B cell (primary cell): ENCODE data around the gene TMEM250.

Experiments
- EZH2 ChIP-seq: IDR thresholded peaks from 2 replicates; pipeline ENCODE4 v1.6.1; 2012; ENCODE audit warnings: borderline replicate concordance, low read depth, mild to moderate bottlenecking, moderate library complexity, low read length; ENCODE audit not compliant: insufficient read depth, poor library complexity, severe bottlenecking
- TF ChIP-seq, protein P1 (sequence below): fragments of 200-600 bp; IDR thresholded peaks from one replicate; pipeline ENCODE4 v1.8.0; 2022; ENCODE audit warnings: antibody characterized with exemption, mild to moderate bottlenecking

GRCh38 chr9:136160381-136160841 lies 41.7 kb upstream of the TMEM250 start:
- TF ChIP-seq, protein P1, sequence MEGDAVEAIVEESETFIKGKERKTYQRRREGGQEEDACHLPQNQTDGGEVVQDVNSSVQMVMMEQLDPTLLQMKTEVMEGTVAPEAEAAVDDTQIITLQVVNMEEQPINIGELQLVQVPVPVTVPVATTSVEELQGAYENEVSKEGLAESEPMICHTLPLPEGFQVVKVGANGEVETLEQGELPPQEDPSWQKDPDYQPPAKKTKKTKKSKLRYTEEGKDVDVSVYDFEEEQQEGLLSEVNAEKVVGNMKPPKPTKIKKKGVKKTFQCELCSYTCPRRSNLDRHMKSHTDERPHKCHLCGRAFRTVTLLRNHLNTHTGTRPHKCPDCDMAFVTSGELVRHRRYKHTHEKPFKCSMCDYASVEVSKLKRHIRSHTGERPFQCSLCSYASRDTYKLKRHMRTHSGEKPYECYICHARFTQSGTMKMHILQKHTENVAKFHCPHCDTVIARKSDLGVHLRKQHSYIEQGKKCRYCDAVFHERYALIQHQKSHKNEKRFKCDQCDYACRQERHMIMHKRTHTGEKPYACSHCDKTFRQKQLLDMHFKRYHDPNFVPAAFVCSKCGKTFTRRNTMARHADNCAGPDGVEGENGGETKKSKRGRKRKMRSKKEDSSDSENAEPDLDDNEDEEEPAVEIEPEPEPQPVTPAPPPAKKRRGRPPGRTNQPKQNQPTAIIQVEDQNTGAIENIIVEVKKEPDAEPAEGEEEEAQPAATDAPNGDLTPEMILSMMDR, result no peak
- no peak for TF ChIP-seq EZH2
